ENCODE results near the gene SMOC1.

The SMOC1 gene

GRCh38 chr14:70034257-70034656 lies 155.0 kb downstream of the SMOC1 start:
- ATAC-seq (replicated peaks; ENCODE audit: extremely low read depth, poor library complexity, severe bottlenecking) (no peak), DNase-seq (ENCODE audit: low spot score in 2 of 2) (no peak)
- Mint-ChIP-seq H3K9me3 (no peaks in the 10 kb centered on the region), H3K27me3 (peaks cover 66% of the 10 kb centered on the region), H3K27ac (ENCODE audit: low read depth) (no peak overlapping the region), H3K4me1 (no peaks in the 10 kb centered on the region), H3K4me3 (no peak overlapping the region), H3K36me3 (ENCODE audit: insufficient read depth) (no peaks in the 10 kb centered on the region)

- Mint-ChIP-seq H3K36me3 (ENCODE audit: insufficient read depth) (no peaks in the 10 kb centered on the region), H3K27me3 (peaks cover 81% of the 10 kb centered on the region), H3K4me3 (no peak overlapping the region), H3K4me1 (no peaks in the 10 kb centered on the region), H3K9me3 (no peaks in the 10 kb centered on the region), H3K27ac (ENCODE audit: low read depth) (no peak overlapping the region)
- no peak for ATAC-seq (replicated peaks; ENCODE audit: extremely low read depth, poor library complexity, severe bottlenecking)
- DNase-seq (ENCODE audit: low spot score in 2 of 2): no peak
These were observed 157.4 kb downstream of the SMOC1 start for GRCh38 chr14:70036665-70037064.

- no peak for DNase-seq (ENCODE audit: low spot score in 2 of 2)
- Mint-ChIP-seq H3K4me3 (no peak overlapping the region), H3K27ac (ENCODE audit: low read depth) (no peak overlapping the region), H3K36me3 (ENCODE audit: insufficient read depth) (no peaks in the 10 kb centered on the region), H3K27me3 (peaks cover 81% of the 10 kb centered on the region), H3K9me3 (no peaks in the 10 kb centered on the region), H3K4me1 (no peaks in the 10 kb centered on the region)
- ATAC-seq (replicated peaks; ENCODE audit: extremely low read depth, poor library complexity, severe bottlenecking): no peak
These were observed 163.8 kb downstream of the SMOC1 start for GRCh38 chr14:70043001-70043400.

- no peak overlapping the region for H3K27ac Mint-ChIP-seq (ENCODE audit: low read depth)
- no peaks in the 10 kb centered on the region for H3K4me1 Mint-ChIP-seq
- peaks cover 75% of the 10 kb centered on the region for H3K27me3 Mint-ChIP-seq
- H3K9me3 Mint-ChIP-seq: no peaks in the 10 kb centered on the region
- H3K4me3 Mint-ChIP-seq: no peak overlapping the region
- ATAC-seq (replicated peaks; ENCODE audit: extremely low read depth, poor library complexity, severe bottlenecking) (no peak), DNase-seq (ENCODE audit: low spot score in 2 of 2) (no peak)
- no peaks in the 10 kb centered on the region for H3K36me3 Mint-ChIP-seq (ENCODE audit: insufficient read depth)
These were observed 166.1 kb downstream of the SMOC1 start for GRCh38 chr14:70045310-70045709.

DNA sequence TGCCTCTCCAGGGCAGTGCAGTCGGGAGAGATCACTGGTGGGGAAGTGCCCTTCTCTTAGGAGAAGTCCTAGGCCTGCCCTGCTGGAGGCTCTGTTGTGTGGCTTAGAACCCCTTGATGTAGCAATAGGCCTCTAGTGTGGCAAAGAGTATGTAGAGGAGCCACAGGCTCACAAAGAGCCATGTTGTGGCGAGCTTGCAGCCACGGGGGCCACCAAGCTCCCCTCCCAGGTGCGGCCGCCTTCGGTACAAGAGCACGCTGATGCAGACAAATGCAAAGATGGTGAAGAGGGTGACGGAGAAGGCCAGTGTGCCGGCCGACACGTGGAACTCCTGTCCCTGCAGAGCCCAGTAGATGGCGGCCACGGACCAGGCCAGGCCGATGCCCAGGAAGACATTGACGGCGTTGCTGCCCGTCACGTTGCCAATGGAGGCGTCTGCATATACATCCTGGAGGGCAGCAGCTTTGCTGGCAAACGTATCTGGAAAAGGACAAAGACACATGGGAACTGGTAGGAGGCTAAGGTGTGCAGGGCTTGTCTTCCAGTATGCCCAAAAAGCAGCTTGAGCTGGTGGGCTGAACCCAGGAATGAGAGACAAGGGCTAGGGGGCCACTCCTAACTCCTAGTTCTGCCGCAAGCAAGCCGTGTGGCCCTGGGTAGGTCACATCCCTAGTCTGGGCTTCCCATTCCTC lies 166.8 kb downstream of the SMOC1 start:
- no peaks in the 10 kb centered on the region for H3K4me1 Mint-ChIP-seq
- ATAC-seq (replicated peaks; ENCODE audit: extremely low read depth, poor library complexity, severe bottlenecking) (no peak), DNase-seq (ENCODE audit: low spot score in 2 of 2) (no peak)
- no peak overlapping the region for H3K27ac Mint-ChIP-seq (ENCODE audit: low read depth)
- H3K9me3 Mint-ChIP-seq: no peaks in the 10 kb centered on the region
- H3K4me3 Mint-ChIP-seq: no peak overlapping the region
- H3K27me3 Mint-ChIP-seq: peaks cover 69% of the 10 kb centered on the region
- H3K36me3 Mint-ChIP-seq (ENCODE audit: insufficient read depth): no peaks in the 10 kb centered on the region

- Mint-ChIP-seq H3K4me1 (no peaks in the 10 kb centered on the region), H3K27me3 (peaks cover 59% of the 10 kb centered on the region), H3K9me3 (no peaks in the 10 kb centered on the region), H3K36me3 (ENCODE audit: insufficient read depth) (no peaks in the 10 kb centered on the region), H3K4me3 (no peak overlapping the region), H3K27ac (ENCODE audit: low read depth) (no peak overlapping the region)
- DNase-seq (ENCODE audit: low spot score in 2 of 2) (no peak), ATAC-seq (replicated peaks; ENCODE audit: extremely low read depth, poor library complexity, severe bottlenecking) (no peak)
These were observed 168.5 kb downstream of the SMOC1 start for GRCh38 chr14:70047598-70048312.

DNA sequence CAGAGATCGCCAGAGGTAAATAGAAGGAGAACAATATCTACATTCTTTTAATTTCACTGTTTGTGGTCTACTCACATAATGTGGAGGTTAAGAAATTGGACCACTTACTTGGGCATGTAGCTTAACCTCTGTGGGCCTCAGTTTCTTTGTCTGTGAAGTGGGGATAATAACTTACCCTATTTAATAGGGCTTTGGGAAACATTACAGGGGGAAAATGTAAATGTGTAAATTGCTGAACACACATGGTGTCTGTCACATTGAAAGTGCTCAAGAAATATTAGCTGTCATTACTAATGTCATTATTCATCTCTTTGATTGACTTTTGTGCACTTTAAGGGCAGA lies 169.1 kb downstream of the SMOC1 start:
- Mint-ChIP-seq H3K27me3 (peaks cover 56% of the 10 kb centered on the region), H3K9me3 (peaks cover under 1% of the 10 kb centered on the region), H3K27ac (ENCODE audit: low read depth) (no peak overlapping the region), H3K36me3 (ENCODE audit: insufficient read depth) (no peaks in the 10 kb centered on the region), H3K4me1 (no peaks in the 10 kb centered on the region), H3K4me3 (no peak overlapping the region)
- DNase-seq (ENCODE audit: low spot score in 2 of 2): no peak
- no peak for ATAC-seq (replicated peaks; ENCODE audit: extremely low read depth, poor library complexity, severe bottlenecking)

DNA sequence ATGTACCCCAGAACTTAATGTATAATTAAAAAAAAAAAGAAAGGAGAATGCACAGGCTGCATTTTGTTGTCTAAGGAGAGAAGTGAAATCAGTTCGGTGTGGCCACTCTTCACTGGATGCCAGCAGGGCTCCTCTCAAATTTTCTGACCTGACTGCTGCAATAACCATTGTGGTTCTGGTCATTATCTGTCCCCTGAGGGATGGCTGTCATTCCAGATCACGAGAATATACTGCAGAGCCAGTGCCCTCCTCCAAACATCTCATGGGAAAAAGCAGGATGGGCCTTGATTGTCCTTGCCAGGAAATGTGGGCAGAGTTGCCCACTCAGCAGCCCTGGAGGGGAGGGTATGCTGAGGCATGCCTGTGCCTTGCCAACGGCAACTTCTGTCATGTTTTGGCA lies 170.4 kb downstream of the SMOC1 start:
- peaks cover 57% of the 10 kb centered on the region for H3K27me3 Mint-ChIP-seq
- peaks cover 9% of the 10 kb centered on the region for H3K9me3 Mint-ChIP-seq
- H3K27ac Mint-ChIP-seq (ENCODE audit: low read depth): no peak overlapping the region
- H3K36me3 Mint-ChIP-seq (ENCODE audit: insufficient read depth): no peaks in the 10 kb centered on the region
- DNase-seq (ENCODE audit: low spot score in 2 of 2) (no peak), ATAC-seq (replicated peaks; ENCODE audit: extremely low read depth, poor library complexity, severe bottlenecking) (no peak)
- no peaks in the 10 kb centered on the region for H3K4me1 Mint-ChIP-seq
- no peak overlapping the region for H3K4me3 Mint-ChIP-seq

- peaks cover 9% of the 10 kb centered on the region for H3K9me3 Mint-ChIP-seq
- H3K36me3 Mint-ChIP-seq (ENCODE audit: insufficient read depth): no peaks in the 10 kb centered on the region
- H3K4me3 Mint-ChIP-seq: no peak overlapping the region
- H3K4me1 Mint-ChIP-seq: no peaks in the 10 kb centered on the region
- no peak for ATAC-seq (replicated peaks; ENCODE audit: extremely low read depth, poor library complexity, severe bottlenecking)
- H3K27ac Mint-ChIP-seq (ENCODE audit: low read depth): no peak overlapping the region
- peaks cover 53% of the 10 kb centered on the region for H3K27me3 Mint-ChIP-seq
- DNase-seq (ENCODE audit: low spot score in 2 of 2): no peak
These were observed 170.9 kb downstream of the SMOC1 start for GRCh38 chr14:70050136-70050535.

DNA sequence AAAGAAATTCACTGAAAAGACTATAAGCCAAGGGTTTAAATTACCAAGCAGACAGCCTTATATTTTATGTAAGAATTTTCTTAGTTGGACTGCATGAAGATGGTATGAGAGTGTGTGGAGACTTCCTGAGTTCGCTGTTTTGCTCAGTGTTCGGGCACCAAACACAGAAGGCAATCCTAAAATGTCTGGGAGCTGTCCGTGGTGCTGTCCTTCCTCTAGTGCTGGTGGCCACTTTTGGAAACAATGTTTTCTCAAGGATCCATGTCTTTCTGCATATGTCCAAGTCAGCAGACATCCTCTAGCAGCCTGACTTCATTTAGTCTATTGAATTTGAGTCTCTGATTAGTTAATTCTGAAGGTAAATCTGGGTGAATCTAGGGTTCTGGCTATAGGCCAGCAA lies 173.8 kb downstream of the SMOC1 start:
- Mint-ChIP-seq H3K27ac (ENCODE audit: low read depth) (no peak overlapping the region), H3K36me3 (ENCODE audit: insufficient read depth) (no peaks in the 10 kb centered on the region), H3K27me3 (peaks cover 57% of the 10 kb centered on the region), H3K9me3 (peaks cover 14% of the 10 kb centered on the region), H3K4me1 (no peaks in the 10 kb centered on the region), H3K4me3 (no peak overlapping the region)
- ATAC-seq (replicated peaks; ENCODE audit: extremely low read depth, poor library complexity, severe bottlenecking) (no peak), DNase-seq (ENCODE audit: low spot score in 2 of 2) (no peak)

- H3K27ac Mint-ChIP-seq (ENCODE audit: low read depth): no peak overlapping the region
- no peak for ATAC-seq (replicated peaks; ENCODE audit: extremely low read depth, poor library complexity, severe bottlenecking)
These were observed 178.4 kb downstream of the SMOC1 start for GRCh38 chr14:70057519-70058136.

DNA sequence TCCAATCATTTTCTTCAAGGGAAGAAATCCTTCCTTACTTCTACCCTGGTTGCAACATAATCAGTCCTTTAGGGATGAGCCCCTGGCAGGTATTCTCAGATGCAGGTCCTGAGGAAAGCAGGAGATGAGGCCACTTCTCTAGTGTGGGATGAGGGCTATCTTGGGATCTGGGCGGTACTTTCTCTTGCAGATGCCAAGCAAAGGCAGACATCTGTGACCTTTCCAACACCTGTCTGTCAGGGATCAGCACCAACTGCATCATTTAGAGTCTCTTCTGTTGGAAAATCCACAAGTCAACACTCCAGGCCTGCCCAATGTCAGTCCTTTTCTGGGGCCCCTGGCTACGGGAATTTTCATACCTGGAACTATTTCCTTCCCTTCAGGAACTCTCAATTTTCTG lies 180.3 kb downstream of the SMOC1 start:
- ATAC-seq (replicated peaks; ENCODE audit: extremely low read depth, poor library complexity, severe bottlenecking): no peak
- Mint-ChIP-seq H3K4me3 (no peak overlapping the region), H3K27me3 (peaks cover 78% of the 10 kb centered on the region), H3K36me3 (ENCODE audit: insufficient read depth) (no peaks in the 10 kb centered on the region), H3K4me1 (no peaks in the 10 kb centered on the region), H3K27ac (ENCODE audit: low read depth) (no peak overlapping the region), H3K9me3 (peaks cover 5% of the 10 kb centered on the region)
- no peak for DNase-seq (ENCODE audit: low spot score in 2 of 2)

More at GRCh38 chr14:70057519-70058136, 178.4 kb downstream of the SMOC1 start:
- Mint-ChIP-seq H3K4me1 (no peaks in the 10 kb centered on the region), H3K9me3 (peaks cover 14% of the 10 kb centered on the region), H3K4me3 (no peak overlapping the region), H3K36me3 (ENCODE audit: insufficient read depth) (no peaks in the 10 kb centered on the region), H3K27me3 (peaks cover 76% of the 10 kb centered on the region)
- no peak for DNase-seq (ENCODE audit: low spot score in 2 of 2)

- no peak overlapping the region for H3K27ac Mint-ChIP-seq (ENCODE audit: low read depth)
- H3K9me3 Mint-ChIP-seq: no peaks in the 10 kb centered on the region
- H3K27me3 Mint-ChIP-seq: peaks cover 76% of the 10 kb centered on the region
- H3K4me3 Mint-ChIP-seq: no peak overlapping the region
- H3K4me1 Mint-ChIP-seq: no peaks in the 10 kb centered on the region
- no peaks in the 10 kb centered on the region for H3K36me3 Mint-ChIP-seq (ENCODE audit: insufficient read depth)
- ATAC-seq (replicated peaks; ENCODE audit: extremely low read depth, poor library complexity, severe bottlenecking) (no peak), DNase-seq (ENCODE audit: low spot score in 2 of 2) (no peak)
These were observed 181.9 kb downstream of the SMOC1 start for GRCh38 chr14:70061108-70061507.

Measured in central memory CD8-positive, alpha-beta T cell (primary cell).